HepG2 (cell line): ENCODE measurements around the gene ZKSCAN3. TPM values are rescaled to one million over a fixed set of nuclear protein-coding genes. Genes with fewer than 3 reads are reported as not detected.

Experiments used
- CCAR2 ChIP-seq: fragments of 200-400 bp; formaldehyde crosslinking; optimal IDR thresholded peaks from 2 replicates; pipeline ENCODE3; 2018; ENCODE audit warnings: low read depth, mild to moderate bottlenecking, low read length, moderate library complexity
- CEBPB ChIP-seq: IDR thresholded peaks from 2 replicates; pipeline ENCODE4 v1.6.1; 2011; ENCODE audit warnings: low read depth, low read length, improper control_type of control experiment, borderline replicate concordance
- E2F5 ChIP-seq: sonication (generic); formaldehyde crosslinking; conservative IDR thresholded peaks from 2 replicates; pipeline ENCODE4 v1.4.0; 2020; ENCODE audit warnings: missing genetic modification reagents
- EP300 ChIP-seq, 3 experiments: sonication (generic) in 1 of 3; formaldehyde crosslinking in 1 of 3; IDR thresholded peaks; 2 replicates each; pipeline versions ENCODE4 v1.5.1 to v1.6.1; 2011 to 2020; ENCODE audit warnings: low read depth in 2 of 3, low read length in 2 of 3, borderline replicate concordance in 1 of 3, improper control_type of control experiment in 1 of 3, mild to moderate bottlenecking in 1 of 3, missing genetic modification reagents in 1 of 3, moderate library complexity in 1 of 3
- MAF1 ChIP-seq: sonication (generic); formaldehyde crosslinking; IDR thresholded peaks from 2 replicates; pipeline ENCODE4 v1.5.0; 2020; ENCODE audit warnings: missing genetic modification reagents, borderline replicate concordance
- MEIS2 ChIP-seq: sonication (generic); formaldehyde crosslinking; IDR thresholded peaks from 2 replicates; pipeline ENCODE4 v1.9.0; 2021; ENCODE audit warnings: mild to moderate bottlenecking, missing genetic modification reagents
- NPAS2 ChIP-seq: sonication (generic); formaldehyde crosslinking; IDR thresholded peaks from 2 replicates; pipeline ENCODE4 v1.8.0; 2022; ENCODE audit warnings: mild to moderate bottlenecking, missing genetic modification reagents, borderline replicate concordance
- PAX8 ChIP-seq: sonication (generic); formaldehyde crosslinking; IDR thresholded peaks from 2 replicates; pipeline ENCODE4 v1.8.0; 2022; ENCODE audit warnings: mild to moderate bottlenecking, missing genetic modification reagents, borderline replicate concordance
- TFDP2 ChIP-seq: sonication (generic); formaldehyde crosslinking; IDR thresholded peaks from 2 replicates; pipeline ENCODE4 v1.4.0; 2020; ENCODE audit warnings: missing genetic modification reagents
- ZNF160 ChIP-seq: sonication (generic); formaldehyde crosslinking; IDR thresholded peaks from 2 replicates; pipeline ENCODE4 v1.8.0; 2022; ENCODE audit warnings: mild to moderate bottlenecking, inconsistent platforms, missing genetic modification reagents
- ZNF564 ChIP-seq: sonication (generic); formaldehyde crosslinking; IDR thresholded peaks from 2 replicates; pipeline ENCODE4 v1.8.1; 2023; ENCODE audit warnings: mild to moderate bottlenecking, missing genetic modification reagents
- ZNF609 ChIP-seq: sonication (generic); formaldehyde crosslinking; IDR thresholded peaks from 2 replicates; pipeline ENCODE4 v1.4.0; 2020; ENCODE audit warnings: mild to moderate bottlenecking, missing genetic modification reagents, borderline replicate concordance
- ZNF644 ChIP-seq: IDR thresholded peaks from 2 replicates; pipeline ENCODE4 v1.6.1; 2016; ENCODE audit warnings: low read depth
- polyA plus RNA-seq, 8 experiments: library from polyadenylated mRNA; depleted of rRNA in 3 of 8; stranded (reverse) in 7 of 8; unstranded in 1 of 8; fragments of >200 nt; fragmentation: Illumina TruSeq in 4 of 8; extraction: Trizol in 4 of 8; gene quantifications; 2 replicates each; pipeline versions ENCODE4 v1.2.1 to v1.2.3, GENCODE V29; 2011 to 2016; ENCODE audit warnings: low read depth in 4 of 8, missing spikeins in 1 of 8, mixed read lengths in 1 of 8; ENCODE audit not compliant: insufficient read depth in 1 of 8
- total RNA-seq, 5 experiments: library from RNA; depleted of rRNA; stranded (reverse); fragments of >200 nt; fragmentation: Illumina TruSeq; extraction: Trizol; gene quantifications; 2 replicates each; pipeline ENCODE4 v1.2.3, GENCODE V29; 2016; ENCODE audit warnings: low read depth in 1 of 5
- TF ChIP-seq, protein P1 (sequence below): sonication (generic); formaldehyde crosslinking; IDR thresholded peaks from 2 replicates; pipeline ENCODE4 v1.8.0; 2022; ENCODE audit warnings: mild to moderate bottlenecking, missing genetic modification reagents, moderate library complexity
- TF ChIP-seq, protein P2 (sequence below): sonication (generic); formaldehyde crosslinking; conservative IDR thresholded peaks from 2 replicates; pipeline ENCODE4 v1.8.0; 2022; ENCODE audit warnings: mild to moderate bottlenecking, moderate library complexity, missing genetic modification reagents
- TF ChIP-seq, protein P3 (sequence below): sonication (generic); formaldehyde crosslinking; IDR thresholded peaks from 2 replicates; pipeline ENCODE4 v1.4.0; 2020; ENCODE audit warnings: low read depth, mild to moderate bottlenecking, missing genetic modification reagents

ZKSCAN3 gene
- total and polyA plus RNA-seq, 2 of the 13 experiments (the other 11 are each of a cell fraction or from before 2014, with no cell fraction given): 3.3 to 7.4 TPM

- TF ChIP-seq PAX8 (CRISPR knock-in tag): no peak
- TF ChIP-seq ZNF609 (CRISPR knock-in tag): peak; percentile 70; the same call in 1 of the 2 replicates
- no peak; the same call in 1 of the 2 replicates for TF ChIP-seq TFDP2
- TF ChIP-seq EP300 (IDR thresholded peaks at IDR 0.05; ENCODE audit: low read depth in 2 of 2, low read length in 2 of 2): no peak
- TF ChIP-seq EP300 (CRISPR knock-in tag; IDR thresholded peaks at IDR 0.05; ENCODE audit: borderline replicate concordance): 0 out of 2 replicates have a peak, but pooled peaks have one; percentile 32
- TF ChIP-seq, protein P1, sequence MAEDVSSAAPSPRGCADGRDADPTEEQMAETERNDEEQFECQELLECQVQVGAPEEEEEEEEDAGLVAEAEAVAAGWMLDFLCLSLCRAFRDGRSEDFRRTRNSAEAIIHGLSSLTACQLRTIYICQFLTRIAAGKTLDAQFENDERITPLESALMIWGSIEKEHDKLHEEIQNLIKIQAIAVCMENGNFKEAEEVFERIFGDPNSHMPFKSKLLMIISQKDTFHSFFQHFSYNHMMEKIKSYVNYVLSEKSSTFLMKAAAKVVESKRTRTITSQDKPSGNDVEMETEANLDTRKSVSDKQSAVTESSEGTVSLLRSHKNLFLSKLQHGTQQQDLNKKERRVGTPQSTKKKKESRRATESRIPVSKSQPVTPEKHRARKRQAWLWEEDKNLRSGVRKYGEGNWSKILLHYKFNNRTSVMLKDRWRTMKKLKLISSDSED (CRISPR knock-in tag): no peak
- TF ChIP-seq, protein P2, sequence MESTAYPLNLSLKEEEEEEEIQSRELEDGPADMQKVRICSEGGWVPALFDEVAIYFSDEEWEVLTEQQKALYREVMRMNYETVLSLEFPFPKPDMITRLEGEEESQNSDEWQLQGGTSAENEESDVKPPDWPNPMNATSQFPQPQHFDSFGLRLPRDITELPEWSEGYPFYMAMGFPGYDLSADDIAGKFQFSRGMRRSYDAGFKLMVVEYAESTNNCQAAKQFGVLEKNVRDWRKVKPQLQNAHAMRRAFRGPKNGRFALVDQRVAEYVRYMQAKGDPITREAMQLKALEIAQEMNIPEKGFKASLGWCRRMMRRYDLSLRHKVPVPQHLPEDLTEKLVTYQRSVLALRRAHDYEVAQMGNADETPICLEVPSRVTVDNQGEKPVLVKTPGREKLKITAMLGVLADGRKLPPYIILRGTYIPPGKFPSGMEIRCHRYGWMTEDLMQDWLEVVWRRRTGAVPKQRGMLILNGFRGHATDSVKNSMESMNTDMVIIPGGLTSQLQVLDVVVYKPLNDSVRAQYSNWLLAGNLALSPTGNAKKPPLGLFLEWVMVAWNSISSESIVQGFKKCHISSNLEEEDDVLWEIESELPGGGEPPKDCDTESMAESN: peak; percentile 39; the same call in 1 of the 2 replicates
- TF ChIP-seq NPAS2 (CRISPR knock-in tag): no peak
- no peak for TF ChIP-seq ZNF644 (CRISPR knock-in tag)
- TF ChIP-seq ZNF564 (CRISPR knock-in tag): no peak
- peak; percentile 64 for TF ChIP-seq MEIS2
- TF ChIP-seq, protein P3, sequence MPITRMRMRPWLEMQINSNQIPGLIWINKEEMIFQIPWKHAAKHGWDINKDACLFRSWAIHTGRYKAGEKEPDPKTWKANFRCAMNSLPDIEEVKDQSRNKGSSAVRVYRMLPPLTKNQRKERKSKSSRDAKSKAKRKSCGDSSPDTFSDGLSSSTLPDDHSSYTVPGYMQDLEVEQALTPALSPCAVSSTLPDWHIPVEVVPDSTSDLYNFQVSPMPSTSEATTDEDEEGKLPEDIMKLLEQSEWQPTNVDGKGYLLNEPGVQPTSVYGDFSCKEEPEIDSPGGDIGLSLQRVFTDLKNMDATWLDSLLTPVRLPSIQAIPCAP (CRISPR knock-in tag): no peak
- TF ChIP-seq E2F5 (CRISPR knock-in tag): no peak
- no peak for TF ChIP-seq CEBPB
- 0 out of 2 replicates have a peak, but pooled peaks have one; percentile 7 for TF ChIP-seq MAF1 (CRISPR knock-in tag)
- no peak for TF ChIP-seq CCAR2
- TF ChIP-seq ZNF160 (CRISPR knock-in tag): no peak; the same call in 1 of the 2 replicates
Observed at GRCh38 chr6:28349892-28350737, at the start of gene ZKSCAN3 (continued).
